HepG2 (cell line): ENCODE results near the gene NDUFB3. TPM values are rescaled to one million over a fixed set of nuclear protein-coding genes. Genes with fewer than 3 reads are reported as not detected.

Experiments
- CEBPB ChIP-seq: IDR thresholded peaks from 2 replicates; pipeline ENCODE4 v1.6.1; 2011; ENCODE audit warnings: low read depth, low read length, improper control_type of control experiment, borderline replicate concordance
- CHD4 ChIP-seq: fragments of 200-600 bp; sonication (generic); IDR thresholded peaks from 2 replicates; pipeline ENCODE4 v1.7.0; 2017; ENCODE audit warnings: mild to moderate bottlenecking, low read length, borderline replicate concordance
- HHEX ChIP-seq: IDR thresholded peaks from 2 replicates; pipeline ENCODE4 v1.6.1; 2016; ENCODE audit warnings: control low read depth
- HNF1A ChIP-seq, 2 experiments: sonication (generic) in 1 of 2; formaldehyde crosslinking in 1 of 2; IDR thresholded peaks; 2 replicates each; pipeline versions ENCODE4 v1.4.0 to v1.6.1; 2016 to 2020; ENCODE audit warnings: borderline replicate concordance in 1 of 2, low read depth in 1 of 2, mild to moderate bottlenecking in 1 of 2, missing genetic modification reagents in 1 of 2
- HNRNPH1 ChIP-seq: fragments of 200-400 bp; formaldehyde crosslinking; optimal IDR thresholded peaks from 2 replicates; pipeline ENCODE3; 2017; ENCODE audit warnings: mild to moderate bottlenecking, low read depth, low read length
- JUN ChIP-seq: sonication (generic); formaldehyde crosslinking; IDR thresholded peaks from 2 replicates; pipeline ENCODE4 v1.4.0; 2020; ENCODE audit warnings: mild to moderate bottlenecking, missing genetic modification reagents
- NCOA5 ChIP-seq: sonication (generic); formaldehyde crosslinking; IDR thresholded peaks from 2 replicates; pipeline ENCODE4 v1.4.0; 2020; ENCODE audit warnings: missing genetic modification reagents
- NR2F1 ChIP-seq, 2 experiments: fragments of 450-650 bp in 1 of 2; formaldehyde crosslinking in 1 of 2; IDR thresholded peaks; 2 replicates each; pipeline versions ENCODE4 v1.5.0 to v1.6.1; 2016 to 2020; ENCODE audit warnings: mild to moderate bottlenecking in 1 of 2, missing compliant biosample characterization in 1 of 2, missing genetic modification reagents in 1 of 2, moderate library complexity in 1 of 2
- PAWR ChIP-seq: sonication (generic); formaldehyde crosslinking; IDR thresholded peaks from 2 replicates; pipeline ENCODE4 v1.4.0; 2020; ENCODE audit warnings: missing genetic modification reagents, mild to moderate bottlenecking, borderline replicate concordance
- RBM39 ChIP-seq: fragments of 200-400 bp; formaldehyde crosslinking; IDR thresholded peaks from one replicate; pipeline ENCODE4 v1.6.1; 2018; ENCODE audit warnings: antibody characterized with exemption, mild to moderate bottlenecking, low read depth, low read length; ENCODE audit not compliant: poor library complexity, severe bottlenecking
- REXO4 ChIP-seq: sonication (generic); formaldehyde crosslinking; IDR thresholded peaks from 2 replicates; pipeline ENCODE4 v1.8.0; 2022; ENCODE audit warnings: missing genetic modification reagents, mild to moderate bottlenecking, borderline replicate concordance
- TP53 ChIP-seq: sonication (generic); formaldehyde crosslinking; conservative IDR thresholded peaks from 2 replicates; pipeline ENCODE4 v1.4.0; 2020; ENCODE audit warnings: missing genetic modification reagents
- XBP1 ChIP-seq: sonication (generic); formaldehyde crosslinking; IDR thresholded peaks from 2 replicates; pipeline ENCODE4 v1.5.0; 2020; ENCODE audit warnings: missing genetic modification reagents
- YEATS4 ChIP-seq: sonication (generic); formaldehyde crosslinking; IDR thresholded peaks from 2 replicates; pipeline ENCODE4 v1.4.0; 2020; ENCODE audit warnings: missing genetic modification reagents, borderline replicate concordance
- ZNF296 ChIP-seq: sonication (generic); formaldehyde crosslinking; conservative IDR thresholded peaks from 2 replicates; pipeline ENCODE4 v1.5.0; 2020; ENCODE audit warnings: mild to moderate bottlenecking, missing genetic modification reagents
- ZNF503 ChIP-seq: sonication (generic); formaldehyde crosslinking; IDR thresholded peaks from 2 replicates; pipeline ENCODE4 v1.4.0; 2020; ENCODE audit warnings: missing genetic modification reagents
- ZNF543 ChIP-seq: sonication (generic); formaldehyde crosslinking; IDR thresholded peaks from 2 replicates; pipeline ENCODE4 v1.4.0; 2020; ENCODE audit warnings: mild to moderate bottlenecking, missing genetic modification reagents
- ZNF557 ChIP-seq: sonication (generic); formaldehyde crosslinking; IDR thresholded peaks from 2 replicates; pipeline ENCODE4 v1.4.0; 2020; ENCODE audit warnings: missing genetic modification reagents
- polyA plus RNA-seq, 8 experiments: library from polyadenylated mRNA; depleted of rRNA in 3 of 8; stranded (reverse) in 7 of 8; unstranded in 1 of 8; fragments of >200 nt; fragmentation: Illumina TruSeq in 4 of 8; extraction: Trizol in 4 of 8; gene quantifications; 2 replicates each; pipeline versions ENCODE4 v1.2.1 to v1.2.3, GENCODE V29; 2011 to 2016; ENCODE audit warnings: low read depth in 4 of 8, missing spikeins in 1 of 8, mixed read lengths in 1 of 8; ENCODE audit not compliant: insufficient read depth in 1 of 8
- total RNA-seq, 5 experiments: library from RNA; depleted of rRNA; stranded (reverse); fragments of >200 nt; fragmentation: Illumina TruSeq; extraction: Trizol; gene quantifications; 2 replicates each; pipeline ENCODE4 v1.2.3, GENCODE V29; 2016; ENCODE audit warnings: low read depth in 1 of 5
- TF ChIP-seq, protein P1 (sequence below): sonication (generic); formaldehyde crosslinking; IDR thresholded peaks from 2 replicates; pipeline ENCODE4 v1.5.0; 2020; ENCODE audit warnings: missing genetic modification reagents
- TF ChIP-seq, protein P2 (sequence below): IDR thresholded peaks from 2 replicates; pipeline ENCODE4 v1.6.1; 2016

Gene NDUFB3
- total and polyA plus RNA-seq, 2 of the 13 experiments (the other 11 are each of a cell fraction or from before 2014, with no cell fraction given): 50.7 to 159 TPM

DNA sequence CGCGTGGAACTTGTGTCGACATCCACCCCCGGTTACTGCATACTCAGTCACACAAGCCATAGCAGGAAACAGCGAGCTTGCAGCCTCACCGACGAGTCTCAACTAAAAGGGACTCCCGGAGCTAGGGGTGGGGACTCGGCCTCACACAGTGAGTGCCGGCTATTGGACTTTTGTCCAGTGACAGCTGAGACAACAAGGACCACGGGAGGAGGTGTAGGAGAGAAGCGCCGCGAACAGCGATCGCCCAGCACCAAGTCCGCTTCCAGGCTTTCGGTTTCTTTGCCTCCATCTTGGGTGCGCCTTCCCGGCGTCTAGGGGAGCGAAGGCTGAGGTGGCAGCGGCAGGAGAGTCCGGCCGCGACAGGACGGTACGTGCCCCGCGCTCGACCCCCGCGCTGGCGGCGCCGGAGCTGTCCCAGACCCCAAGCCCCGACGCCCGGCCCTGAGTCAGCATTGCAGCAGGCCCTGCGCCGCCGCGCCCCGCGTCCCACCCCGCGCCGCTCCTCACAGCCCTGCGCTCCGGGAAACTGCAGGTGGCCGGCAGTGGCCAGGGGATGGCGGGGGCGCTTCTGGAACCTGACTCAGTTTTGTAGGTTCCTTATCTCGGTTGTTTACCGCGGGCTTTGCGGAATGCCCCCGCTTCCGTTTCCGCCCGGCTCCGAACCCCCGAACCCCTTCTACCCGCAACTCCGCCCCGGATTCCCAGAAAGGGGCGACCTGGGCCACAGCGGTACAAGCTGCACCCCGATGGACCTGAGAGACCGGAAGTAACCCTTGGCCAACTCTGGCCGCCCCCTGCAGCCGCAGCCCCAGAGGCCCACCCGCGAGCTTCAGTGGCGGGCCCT lies 44.5 kb downstream of the NDUFB3 start, which contains the start of gene CFLAR (continued):
- TF ChIP-seq HNF1A (IDR thresholded peaks at IDR 0.05; ENCODE audit: low read depth) (no peak; the same call in 1 of the 2 replicates), HNF1A (CRISPR knock-in tag; IDR thresholded peaks at IDR 0.05; ENCODE audit: borderline replicate concordance) (peak; percentile 86), JUN (CRISPR knock-in tag) (no peak; the same call in 1 of the 2 replicates), ZNF543 (CRISPR knock-in tag) (peak; percentile 76), ZNF296 (CRISPR knock-in tag) (peak; percentile 63; the same call in 1 of the 2 replicates), HNRNPH1 (no peak), NR2F1 (CRISPR knock-in tag; IDR thresholded peaks at IDR 0.05) (no peak), PAWR (CRISPR knock-in tag) (no peak), YEATS4 (peak; percentile 97), RBM39 (peak; percentile 74), HHEX (no peak), TP53 (no peak), REXO4 (peak; percentile 91; the same call in 1 of the 2 replicates), NCOA5 (CRISPR knock-in tag) (no peak), XBP1 (CRISPR knock-in tag) (no peak), ZNF503 (CRISPR knock-in tag) (peak; percentile 88), ZNF557 (CRISPR knock-in tag) (0 out of 2 replicates have a peak, but pooled peaks have one; percentile 11), CEBPB (peak; percentile 45; the same call in 1 of the 2 replicates), CHD4 (no peak)
- TF ChIP-seq, protein P1, sequence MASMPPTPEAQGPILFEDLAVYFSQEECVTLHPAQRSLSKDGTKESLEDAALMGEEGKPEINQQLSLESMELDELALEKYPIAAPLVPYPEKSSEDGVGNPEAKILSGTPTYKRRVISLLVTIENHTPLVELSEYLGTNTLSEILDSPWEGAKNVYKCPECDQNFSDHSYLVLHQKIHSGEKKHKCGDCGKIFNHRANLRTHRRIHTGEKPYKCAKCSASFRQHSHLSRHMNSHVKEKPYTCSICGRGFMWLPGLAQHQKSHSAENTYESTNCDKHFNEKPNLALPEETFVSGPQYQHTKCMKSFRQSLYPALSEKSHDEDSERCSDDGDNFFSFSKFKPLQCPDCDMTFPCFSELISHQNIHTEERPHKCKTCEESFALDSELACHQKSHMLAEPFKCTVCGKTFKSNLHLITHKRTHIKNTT (CRISPR knock-in tag): no peak
- TF ChIP-seq, protein P2, sequence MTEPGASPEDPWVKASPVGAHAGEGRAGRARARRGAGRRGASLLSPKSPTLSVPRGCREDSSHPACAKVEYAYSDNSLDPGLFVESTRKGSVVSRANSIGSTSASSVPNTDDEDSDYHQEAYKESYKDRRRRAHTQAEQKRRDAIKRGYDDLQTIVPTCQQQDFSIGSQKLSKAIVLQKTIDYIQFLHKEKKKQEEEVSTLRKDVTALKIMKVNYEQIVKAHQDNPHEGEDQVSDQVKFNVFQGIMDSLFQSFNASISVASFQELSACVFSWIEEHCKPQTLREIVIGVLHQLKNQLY (CRISPR knock-in tag): 0 out of 2 replicates have a peak, but pooled peaks have one; percentile 3
